Breast epithelium (tissue), 3 donors: ENCODE measurements around the gene LAMB3.

Experiments used
- POLR2AphosphoS5 ChIP-seq, 3 donors: sonication (generic); formaldehyde crosslinking; IDR thresholded peaks; one replicate each; pipeline ENCODE4 v1.6.1; 2017; ENCODE audit warnings: antibody characterized with exemption in 3 of 3
- TF ChIP-seq, protein P1 (sequence below), 3 donors: fragments of 450-650 bp; IDR thresholded peaks; one replicate each; pipeline ENCODE4 v1.5.1; 2016 to 2017; ENCODE audit warnings: antibody characterized with exemption in 3 of 3, mild to moderate bottlenecking in 3 of 3, moderate library complexity in 3 of 3

DNA sequence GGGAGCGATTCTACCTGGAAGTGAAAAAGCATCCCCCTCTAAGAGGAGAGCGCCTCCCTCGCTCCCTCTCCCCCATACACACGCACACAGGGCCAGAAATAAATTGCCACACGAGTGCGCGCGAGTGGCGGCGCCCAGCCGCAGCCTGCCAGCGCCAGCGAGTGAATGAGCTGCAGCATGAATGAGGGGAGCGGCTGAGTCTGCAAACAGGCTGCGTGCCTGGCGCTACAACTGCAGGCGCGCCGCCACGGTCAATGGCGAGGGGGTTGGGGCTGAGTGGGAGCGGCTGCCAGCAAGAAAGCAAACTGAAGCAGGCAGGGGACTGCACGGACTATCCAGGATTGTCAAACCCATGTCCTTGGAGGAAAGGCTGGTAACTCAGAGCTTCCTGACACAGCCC, 66.6 kb downstream of the LAMB3 start:
- TF ChIP-seq, protein P1, sequence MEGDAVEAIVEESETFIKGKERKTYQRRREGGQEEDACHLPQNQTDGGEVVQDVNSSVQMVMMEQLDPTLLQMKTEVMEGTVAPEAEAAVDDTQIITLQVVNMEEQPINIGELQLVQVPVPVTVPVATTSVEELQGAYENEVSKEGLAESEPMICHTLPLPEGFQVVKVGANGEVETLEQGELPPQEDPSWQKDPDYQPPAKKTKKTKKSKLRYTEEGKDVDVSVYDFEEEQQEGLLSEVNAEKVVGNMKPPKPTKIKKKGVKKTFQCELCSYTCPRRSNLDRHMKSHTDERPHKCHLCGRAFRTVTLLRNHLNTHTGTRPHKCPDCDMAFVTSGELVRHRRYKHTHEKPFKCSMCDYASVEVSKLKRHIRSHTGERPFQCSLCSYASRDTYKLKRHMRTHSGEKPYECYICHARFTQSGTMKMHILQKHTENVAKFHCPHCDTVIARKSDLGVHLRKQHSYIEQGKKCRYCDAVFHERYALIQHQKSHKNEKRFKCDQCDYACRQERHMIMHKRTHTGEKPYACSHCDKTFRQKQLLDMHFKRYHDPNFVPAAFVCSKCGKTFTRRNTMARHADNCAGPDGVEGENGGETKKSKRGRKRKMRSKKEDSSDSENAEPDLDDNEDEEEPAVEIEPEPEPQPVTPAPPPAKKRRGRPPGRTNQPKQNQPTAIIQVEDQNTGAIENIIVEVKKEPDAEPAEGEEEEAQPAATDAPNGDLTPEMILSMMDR (IDR thresholded peaks at IDR 0.05): no peak
- no peak for TF ChIP-seq POLR2AphosphoS5 (IDR thresholded peaks at IDR 0.05)
